ENCODE data around the gene LDB3. TPM values are rescaled to one million over a fixed set of nuclear protein-coding genes. Genes with fewer than 3 reads are reported as not detected.

Gene LDB3
- total and polyA plus RNA-seq, 2 of the 8 experiments (the other 6 are each of a cell fraction or from before 2014, with no cell fraction given) = 0.20 to 0.43 TPM

- TF ChIP-seq SIRT6 (IDR thresholded peaks at IDR 0.05; ENCODE audit: low read length) (no peak), RBBP5 (IDR thresholded peaks at IDR 0.05; ENCODE audit: borderline replicate concordance, low read depth, low read length) (no peak), RAD21 (IDR thresholded peaks at IDR 0.05 in 1 of 2, conservative IDR thresholded peaks at IDR 0.05 in 1 of 2; ENCODE audit: low read depth in 2 of 2, low read length in 2 of 2) (no peak), RNF2 (IDR thresholded peaks at IDR 0.05; ENCODE audit: borderline replicate concordance, low read depth, low read length, missing control alignments, poor library complexity, severe bottlenecking) (no peak), ASH2L (IDR thresholded peaks at IDR 0.05; ENCODE audit: low read length) (no peak), NANOG (IDR thresholded peaks at IDR 0.05; ENCODE audit: insufficient read depth, low read depth, low read length, poor library complexity, severe bottlenecking) (no peak)
Measured at GRCh38 chr10:86685893-86686632, 17.8 kb downstream of the LDB3 start (continued).

Measured in H1 (cell line).